Inflammatory macrophage (primary cell): ENCODE results near the gene IPO9.

Experiments used
- DNase-seq, 2 donors: peaks; one replicate each; pipeline ENCODE4 v3.0.0-alpha.2; 2020 to 2022

Gene IPO9

DNA sequence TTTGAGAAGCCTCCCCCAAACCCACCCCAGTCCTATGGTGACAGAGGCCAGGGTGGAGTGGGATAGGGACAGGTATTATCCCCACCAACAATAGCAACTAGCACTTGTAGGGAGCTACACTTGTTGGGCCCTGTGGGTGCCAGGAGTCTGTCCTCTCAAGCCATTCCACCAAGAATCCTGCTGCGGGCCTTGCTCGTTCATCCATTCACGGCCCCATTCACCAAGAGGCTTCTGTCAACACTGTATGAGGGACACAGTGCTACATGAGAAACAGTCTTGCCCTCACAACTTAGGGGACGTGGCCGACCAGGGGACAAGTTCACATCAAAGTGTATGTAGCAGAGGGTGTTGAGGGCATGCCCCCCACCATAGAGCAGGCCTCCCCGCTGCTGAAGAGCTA is 78.7 kb downstream of the IPO9 start:
- no peak for DNase-seq

- no peak for DNase-seq
Measured at GRCh38 chr1:201911826-201912571, 83.0 kb downstream of the IPO9 start.

GRCh38 chr1:201912832-201913231 is 83.9 kb downstream of the IPO9 start:
- no peak for DNase-seq

DNA sequence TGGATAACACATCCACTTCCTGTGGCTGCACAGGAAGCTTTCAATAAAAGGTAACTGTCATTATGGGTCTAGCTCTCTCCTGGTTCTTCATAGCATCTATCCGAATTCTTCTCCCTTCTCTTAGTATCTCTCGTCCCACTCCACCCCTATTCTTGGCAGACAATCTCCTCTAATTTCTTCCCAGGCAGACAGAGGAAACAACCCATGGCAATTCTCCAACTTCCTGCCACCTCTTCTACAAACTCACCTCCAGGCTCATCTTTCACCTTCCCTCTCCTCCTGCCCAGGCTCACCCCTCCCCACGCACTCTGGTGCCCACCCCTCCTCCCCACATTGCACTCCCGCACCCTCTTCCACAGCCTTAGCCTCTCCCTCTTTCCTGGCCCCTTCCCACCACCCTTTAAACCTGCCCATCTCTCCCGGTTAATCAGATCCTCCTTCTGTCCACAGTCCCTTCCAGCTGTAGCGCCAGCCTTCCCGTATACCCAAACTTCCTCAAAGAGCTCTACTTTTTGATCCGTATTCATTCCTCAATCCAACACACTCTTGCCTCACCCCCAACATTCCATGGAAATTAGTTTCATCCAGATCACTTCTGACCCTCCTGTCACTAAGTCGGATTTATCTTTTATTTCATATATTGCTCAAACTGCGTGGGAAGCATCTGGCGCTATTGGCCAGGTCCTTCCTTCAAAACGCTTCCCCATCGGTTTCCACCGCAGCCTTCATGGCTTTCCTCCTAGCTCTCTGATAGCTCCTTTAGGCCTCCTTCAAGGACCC is 85.7 kb downstream of the IPO9 start:
- DNase-seq = no peak

- DNase-seq = no peak
Measured at GRCh38 chr1:201916649-201917249, 87.8 kb downstream of the IPO9 start.

- DNase-seq = no peak
Measured at GRCh38 chr1:201917362-201918033, 88.5 kb downstream of the IPO9 start.

DNA sequence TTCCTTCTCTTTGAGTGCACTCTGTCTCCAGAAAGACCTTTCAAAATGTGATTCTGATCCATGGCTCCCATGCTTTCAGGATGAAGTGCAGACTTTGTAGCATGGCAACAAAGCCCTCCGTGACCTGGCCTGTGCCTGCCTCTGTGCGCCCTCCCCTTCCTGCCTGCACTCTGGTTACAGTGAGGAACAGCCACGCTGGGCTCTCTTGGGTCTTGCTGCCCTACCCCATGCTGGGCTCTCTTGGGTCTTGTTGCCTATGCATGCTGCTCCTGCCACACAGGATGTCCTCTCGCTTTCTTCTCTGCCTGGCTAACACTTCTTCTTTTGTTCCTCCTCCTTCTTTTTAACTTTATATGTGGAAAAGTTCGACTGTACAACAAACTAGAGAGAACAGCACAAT is 89.4 kb downstream of the IPO9 start:
- no peak for DNase-seq

DNA sequence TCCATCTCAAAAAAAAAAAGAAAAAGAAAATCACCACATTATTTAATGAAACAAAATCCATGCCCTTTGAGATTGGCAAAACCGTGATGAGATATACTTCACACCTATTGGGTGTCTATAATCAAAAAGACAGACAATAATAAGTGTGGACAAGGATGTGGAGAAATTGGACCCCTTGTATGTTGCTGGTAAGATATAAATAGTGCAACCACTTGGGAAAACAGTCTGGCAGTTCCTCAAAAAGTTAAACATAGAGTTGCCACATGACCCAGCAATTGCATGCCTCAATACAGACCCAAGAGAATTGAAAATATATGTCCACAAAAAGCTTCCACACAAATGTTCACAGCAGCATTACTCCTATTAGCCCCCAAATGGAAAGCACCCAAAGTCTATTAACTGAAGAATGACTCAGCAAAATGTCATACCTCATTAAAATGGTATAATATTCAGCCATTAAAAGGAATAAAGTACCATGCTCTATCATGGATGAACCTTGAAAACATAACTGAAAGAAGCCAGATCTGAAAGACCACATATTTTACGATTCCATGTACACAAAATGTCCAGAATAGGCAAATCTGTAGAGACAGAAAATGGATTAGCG is 93.1 kb downstream of the IPO9 start:
- DNase-seq = no peak

DNA sequence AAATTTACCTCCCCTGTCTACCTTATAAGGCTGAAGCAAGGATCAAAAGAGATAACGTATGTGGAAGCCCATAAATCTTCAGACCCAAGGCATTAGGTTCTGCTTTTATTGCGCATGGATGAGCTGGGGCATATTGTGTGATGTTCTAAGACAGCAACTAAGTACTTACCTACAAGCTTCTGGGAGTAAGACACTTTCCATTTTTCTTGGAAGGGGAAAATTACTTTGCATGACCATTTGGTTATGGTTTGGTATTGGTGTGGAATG is 96.3 kb downstream of the IPO9 start:
- DNase-seq = no peak

DNA sequence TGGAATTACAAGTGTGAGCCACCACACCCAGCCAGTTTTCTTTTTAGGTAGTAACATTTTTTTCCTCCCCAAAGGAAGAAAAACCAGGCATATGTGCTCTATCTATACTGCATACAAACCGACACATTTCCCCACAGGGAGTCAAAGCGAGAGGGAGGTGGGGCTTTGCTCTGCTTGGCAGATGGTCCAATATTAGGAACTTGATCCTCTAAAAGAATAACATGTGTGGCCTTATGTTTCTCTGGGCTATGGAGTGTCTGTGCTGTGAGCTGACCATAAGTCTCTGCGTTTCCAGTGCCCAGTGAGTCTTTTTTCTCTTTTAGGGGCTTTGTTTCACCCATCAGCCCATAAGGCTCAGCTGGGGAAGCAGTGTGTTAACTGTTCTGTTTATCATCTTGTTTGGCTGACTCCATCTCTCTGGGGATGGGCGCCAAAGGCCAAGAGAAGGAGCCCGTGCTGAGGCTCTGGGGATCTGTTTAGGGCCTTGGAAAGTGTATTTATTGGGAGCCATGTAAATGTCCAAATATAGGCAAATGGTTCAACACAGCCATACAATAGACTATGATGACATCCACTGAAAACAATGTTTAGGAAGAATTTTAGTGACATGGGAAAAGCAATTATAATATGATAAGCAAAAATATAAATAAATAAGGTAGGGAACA is 97.2 kb downstream of the IPO9 start:
- no peak for DNase-seq

DNA sequence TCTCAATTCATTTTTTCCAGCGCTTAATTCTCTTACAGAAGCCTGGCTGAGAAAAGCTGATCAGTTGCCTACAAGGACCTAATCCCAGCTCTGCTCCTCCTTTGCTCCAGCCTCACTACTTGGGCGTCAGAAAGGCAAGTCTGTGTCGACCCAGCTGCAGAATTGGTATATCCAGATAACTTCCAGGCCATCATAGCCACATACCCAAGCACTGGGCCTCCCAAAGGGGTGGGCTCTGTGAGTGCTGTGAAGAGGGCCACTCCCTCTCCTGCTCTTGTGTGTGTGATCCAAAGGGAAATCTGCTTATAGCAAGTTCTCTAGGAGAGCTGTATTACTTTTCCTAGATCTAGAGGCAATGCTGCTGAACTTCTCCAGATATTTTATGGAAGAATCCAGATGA is 99.3 kb downstream of the IPO9 start:
- DNase-seq = no peak

DNA sequence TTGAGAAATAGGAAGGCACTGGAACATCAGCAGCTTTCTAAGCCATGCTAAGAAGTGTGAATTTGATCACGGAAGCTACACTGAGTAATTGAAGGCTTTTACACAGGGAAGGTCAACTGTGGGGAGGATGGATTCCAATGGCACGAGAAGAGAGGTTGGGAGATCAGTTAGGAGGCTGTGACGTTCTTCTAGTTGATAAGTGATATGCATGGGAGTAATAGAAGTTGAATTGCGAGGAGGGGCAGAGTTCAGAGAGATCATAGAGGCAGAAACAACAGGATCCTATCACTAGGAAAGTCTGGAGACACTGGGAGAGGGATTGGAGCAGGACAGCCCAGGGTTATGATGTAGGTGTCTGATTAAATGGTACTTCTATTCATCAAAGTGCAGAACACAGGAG is 101.2 kb downstream of the IPO9 start:
- no peak for DNase-seq

DNA sequence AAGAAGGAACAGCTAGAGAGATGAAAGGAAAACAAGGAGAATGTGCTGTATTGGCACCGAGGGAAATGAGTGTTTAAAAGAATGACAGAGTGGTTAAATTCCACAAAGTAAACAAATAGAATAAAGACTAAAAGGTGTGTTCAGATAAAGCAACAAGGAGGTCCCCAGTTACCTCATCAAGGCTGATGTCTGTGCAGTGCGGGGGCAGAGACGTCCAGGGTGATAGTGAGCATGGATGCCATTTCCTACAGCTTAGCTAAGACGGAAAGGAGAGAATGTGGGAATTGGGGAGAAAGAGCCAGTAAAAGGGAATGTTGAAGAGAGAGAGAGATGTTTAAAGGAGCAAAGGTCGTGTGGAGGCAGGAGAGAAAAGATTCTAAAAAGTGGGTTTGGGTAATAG is 101.8 kb downstream of the IPO9 start:
- DNase-seq = no peak
